Right lobe of liver (tissue), 6 donors: ENCODE measurements around the gene CRYAB. TPM values are rescaled to one million over a fixed set of nuclear protein-coding genes. Genes with fewer than 3 reads are reported as not detected.

Source experiments
- ATAC-seq, 4 donors: fragments of 200-7000 bp; cut with Tn5 transposase; one replicate each; pipeline ENCODE4 v1.9.1; 2020; ENCODE audit warnings: mild to moderate bottlenecking in 4 of 4, moderate library complexity in 4 of 4
- DNase-seq, 3 donors: peaks; one replicate each; pipeline ENCODE4 v3.0.0-alpha.2; 2020
- H3K27ac ChIP-seq, 3 donors: fragments of 200-600 bp; one replicate each; pipeline ENCODE4 v1.8.0; 2022
- H3K27me3 ChIP-seq, 2 donors: fragments of 200-600 bp; one replicate each; pipeline ENCODE4 v1.8.0; 2022
- H3K36me3 ChIP-seq, 4 donors: fragments of 200-600 bp; sonication (generic) in 1 of 4; one replicate each; pipeline versions ENCODE4 v1.5.1 to v1.8.0; 2017 to 2022; ENCODE audit warnings: control low read depth in 1 of 4
- H3K4me1 ChIP-seq, 4 donors: fragments of 200-600 bp; sonication (generic) in 1 of 4; one replicate each; pipeline versions ENCODE4 v1.5.1 to v1.8.0; 2017 to 2022; ENCODE audit warnings: control low read depth in 1 of 4
- H3K4me3 ChIP-seq, 3 donors: fragments of 200-600 bp; one replicate each; pipeline ENCODE4 v1.8.0; 2022
- H3K9me3 ChIP-seq, 4 donors: fragments of 200-600 bp; sonication (generic) in 1 of 4; one replicate each; pipeline versions ENCODE4 v1.5.1 to v1.8.0; 2017 to 2022; ENCODE audit warnings: control low read depth in 1 of 4
- POLR2A ChIP-seq: fragments of 450-650 bp; IDR thresholded peaks from one replicate; pipeline ENCODE4 v1.6.1; 2017; ENCODE audit warnings: antibody characterized with exemption, mild to moderate bottlenecking
- whole genome bisulfite sequencing: methylation state at CpG from one replicate; pipeline ENCODE4 v1.1.6; 2018; ENCODE audit warnings: low coverage, low lambda C conversion rate; ENCODE audit not compliant: insufficient coverage; ENCODE audit errors: missing lambda C conversion rate; 5-methylcytosine and 5-hydroxymethylcytosine counted together
- intact Hi-C, 2 donors: fragments of 100-400 bp; cut with DNase I; formaldehyde crosslinking; loops; one replicate each; pipeline versions ENCODE4 v1.11.2 to v1.14.1; 2022
- total RNA-seq, 6 experiments: library from RNA; depleted of rRNA in 2 of 6; stranded (reverse); fragments of >200 nt in 2 of 6; fragmentation: NEBNext Ultra II Directional in 3 of 6; extraction: Animal tissue kit (Norgen Biotek cat#: 25700) in 3 of 6; gene quantifications; one replicate each; pipeline versions ENCODE4 v1.1.0 to v1.2.4, GENCODE V29; 2016 to 2023
- TF ChIP-seq, protein P1 (sequence below), 4 donors: fragments of 200-600 bp in 3 of 4; fragments of 450-650 bp in 1 of 4; IDR thresholded peaks; one replicate each; pipeline versions ENCODE4 v1.5.1 to v1.8.0; 2016 to 2022; ENCODE audit warnings: antibody characterized with exemption in 4 of 4, mild to moderate bottlenecking in 2 of 4
- donor health status: DM: no; HTN: yes; CAD: no.
- donor health status: DM: no; HTN: no; CAD: no.
- donor health status: DM: no; HTN: no; CAD: no.
- donor health status: DM: no; HTN: yes; CAD: no.
- donor health status: DM: no; HTN: yes; CAD: no.

CRYAB gene
- total RNA-seq, 6 experiments from 2014 or later, result 3.6 to 10.5 (median 6.7) TPM

DNA sequence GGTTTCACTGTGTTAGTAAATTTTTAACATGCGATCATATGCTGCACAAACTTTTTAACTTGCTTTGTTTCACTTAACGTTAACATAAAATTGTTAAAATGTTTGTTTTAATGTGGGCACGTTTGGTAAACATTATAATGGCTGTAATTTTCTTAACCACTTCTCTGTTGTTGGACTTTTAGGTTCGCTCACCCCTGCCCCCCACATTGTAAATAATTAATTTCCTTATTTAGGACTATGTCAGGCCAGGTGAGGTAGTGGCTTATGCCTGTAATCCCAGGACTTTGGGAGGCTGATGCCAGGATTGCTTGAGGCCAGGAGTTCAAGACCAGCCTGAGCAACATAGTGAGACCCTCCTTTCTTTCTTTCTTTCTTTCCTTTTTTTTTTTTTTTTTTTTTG lies 18.9 kb upstream of the CRYAB start:
- Histone ChIP-seq H3K4me1 (peaks cover 0 to 44% (median 14%) of the 10 kb centered on the region in 4 donors), H3K27ac (peak overlapping the region in 1 of 3 donors; percentile 92), H3K27me3 (no peaks in the 10 kb centered on the region), H3K9me3 (no peaks in the 10 kb centered on the region), H3K36me3 (no peaks in the 10 kb centered on the region), H3K4me3 (no peak overlapping the region)
- ATAC-seq, result no peak
- DNase-seq, result no peak
- no peak for TF ChIP-seq POLR2A
- TF ChIP-seq, protein P1, sequence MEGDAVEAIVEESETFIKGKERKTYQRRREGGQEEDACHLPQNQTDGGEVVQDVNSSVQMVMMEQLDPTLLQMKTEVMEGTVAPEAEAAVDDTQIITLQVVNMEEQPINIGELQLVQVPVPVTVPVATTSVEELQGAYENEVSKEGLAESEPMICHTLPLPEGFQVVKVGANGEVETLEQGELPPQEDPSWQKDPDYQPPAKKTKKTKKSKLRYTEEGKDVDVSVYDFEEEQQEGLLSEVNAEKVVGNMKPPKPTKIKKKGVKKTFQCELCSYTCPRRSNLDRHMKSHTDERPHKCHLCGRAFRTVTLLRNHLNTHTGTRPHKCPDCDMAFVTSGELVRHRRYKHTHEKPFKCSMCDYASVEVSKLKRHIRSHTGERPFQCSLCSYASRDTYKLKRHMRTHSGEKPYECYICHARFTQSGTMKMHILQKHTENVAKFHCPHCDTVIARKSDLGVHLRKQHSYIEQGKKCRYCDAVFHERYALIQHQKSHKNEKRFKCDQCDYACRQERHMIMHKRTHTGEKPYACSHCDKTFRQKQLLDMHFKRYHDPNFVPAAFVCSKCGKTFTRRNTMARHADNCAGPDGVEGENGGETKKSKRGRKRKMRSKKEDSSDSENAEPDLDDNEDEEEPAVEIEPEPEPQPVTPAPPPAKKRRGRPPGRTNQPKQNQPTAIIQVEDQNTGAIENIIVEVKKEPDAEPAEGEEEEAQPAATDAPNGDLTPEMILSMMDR (IDR thresholded peaks at IDR 0.05), result no peak
- 23% methylated on average over 4 of the region's 4 CpGs for WGBS
- intact Hi-C loops, result loop anchor here in 1 of 2 donors (10.0 kb wide), 1 partner anchor 54 kb away; no protein-coding TSS in a partner anchor

DNA sequence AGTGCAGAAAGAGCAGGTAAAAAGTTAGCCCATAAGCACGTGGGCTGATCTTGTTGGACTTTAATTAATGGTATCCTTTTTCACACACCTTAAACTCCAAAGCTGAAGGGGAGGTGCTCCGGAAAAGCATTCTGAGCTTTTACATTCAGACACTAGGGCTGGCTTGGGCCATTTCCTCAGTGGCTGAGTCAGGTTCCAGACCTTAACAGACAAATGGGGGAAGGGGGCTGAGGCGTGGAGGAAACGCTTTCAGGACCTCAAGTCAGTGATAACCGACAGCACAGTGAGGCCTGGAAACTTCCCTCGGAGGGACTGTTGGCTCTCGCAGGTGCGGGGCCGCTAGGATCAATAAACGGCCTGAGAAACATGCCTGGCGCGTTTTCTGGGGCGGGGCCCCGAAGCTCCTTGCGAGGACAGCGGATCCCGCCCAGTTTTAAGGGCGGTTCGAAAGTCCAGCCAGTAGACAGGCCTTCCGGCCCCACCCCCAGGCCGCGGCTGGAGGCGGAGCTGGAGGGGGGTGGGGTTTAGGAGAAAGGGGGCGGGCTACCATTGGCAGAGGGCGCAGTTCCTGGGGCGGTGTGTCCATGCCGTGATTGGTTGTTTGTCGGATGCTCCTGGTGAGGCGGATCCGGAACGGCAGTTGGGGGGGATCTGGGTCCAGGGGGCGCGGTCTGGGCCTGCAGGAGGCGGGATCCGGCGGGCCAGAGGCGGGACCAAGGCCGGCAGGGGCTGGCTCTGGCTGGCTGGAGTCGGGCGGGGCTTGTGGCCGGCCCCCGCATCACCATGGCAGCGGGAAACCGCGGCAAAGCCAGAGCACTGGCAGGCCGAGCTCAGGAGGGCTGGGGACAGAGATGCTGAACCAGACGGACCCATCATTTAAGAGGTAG lies 15.2 kb upstream of the CRYAB start:
- peak; percentile 29 for TF ChIP-seq POLR2A
- TF ChIP-seq, protein P1 (IDR thresholded peaks at IDR 0.05), result no peak
- ATAC-seq (peak; percentile 89 to 97 (median 91)), DNase-seq (peak; percentile 98)
- no peaks in the 10 kb centered on the region for H3K36me3 ChIP-seq
- H3K27me3 ChIP-seq, result no peaks in the 10 kb centered on the region
- H3K4me1 ChIP-seq, result peaks cover 0 to 61% (median 9%) of the 10 kb centered on the region in 4 donors
- intact Hi-C loops, result no loop called here
- H3K9me3 ChIP-seq, result no peaks in the 10 kb centered on the region
- peak overlapping the region; percentile 70 to 84 (median 77) for H3K27ac ChIP-seq
- 0% methylated on average over 16 of the region's 47 CpGs for WGBS
- H3K4me3 ChIP-seq, result peak overlapping the region; percentile 2 to 29 (median 14)

DNA sequence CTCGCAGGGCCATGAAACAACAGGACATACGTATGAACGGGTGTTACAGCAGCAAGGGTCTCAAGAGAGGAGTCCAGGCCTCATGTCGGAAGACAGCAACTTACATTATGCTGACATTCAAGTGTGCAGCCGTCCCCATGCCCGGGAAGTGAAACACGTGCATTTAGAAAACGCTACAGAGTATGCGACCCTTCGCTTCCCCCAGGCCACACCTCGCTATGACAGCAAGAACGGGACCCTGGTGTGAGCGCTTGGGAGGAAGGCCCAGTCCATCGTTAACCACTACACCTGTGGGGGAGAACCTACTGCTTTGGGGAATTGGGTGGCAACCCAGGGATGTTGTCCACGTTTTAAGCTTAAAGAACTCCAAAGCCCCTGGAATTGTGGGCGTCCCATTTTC lies 14.4 kb upstream of the CRYAB start:
- no peak for DNase-seq
- intact Hi-C loops, result no loop called here

DNA sequence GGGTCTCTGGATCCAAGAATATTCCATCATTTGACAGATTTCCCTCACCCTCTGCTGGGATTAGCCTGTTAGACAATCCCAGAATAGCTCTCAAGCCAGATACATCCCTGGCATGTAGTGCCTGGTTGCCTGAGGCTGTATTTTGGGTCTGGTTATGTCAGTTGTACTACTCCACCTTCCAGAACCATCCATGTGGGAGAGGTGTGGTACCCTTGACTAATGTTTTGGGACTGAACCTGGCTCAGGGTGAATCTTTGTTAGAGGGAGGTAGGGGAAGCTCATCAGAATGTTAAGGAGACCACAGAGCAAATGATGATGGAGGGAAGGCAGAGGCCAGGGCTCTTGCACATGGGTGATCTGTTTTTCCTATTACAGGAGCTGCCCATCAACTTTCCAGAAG lies 12.4 kb upstream of the CRYAB start:
- Histone ChIP-seq H3K27me3 (no peaks in the 10 kb centered on the region), H3K36me3 (no peaks in the 10 kb centered on the region), H3K27ac (peak overlapping the region in 2 of 3 donors; percentile 35 to 84), H3K9me3 (no peaks in the 10 kb centered on the region), H3K4me3 (no peak overlapping the region), H3K4me1 (peaks cover 0 to 57% (median 9%) of the 10 kb centered on the region in 4 donors)
- ATAC-seq, result no peak
- no peak for TF ChIP-seq POLR2A
- TF ChIP-seq, protein P1 (IDR thresholded peaks at IDR 0.05), result no peak
- no peak for DNase-seq
- intact Hi-C loops, result no loop called here

More for the DNA sequence above, 14.4 kb upstream of the CRYAB start:
- Histone ChIP-seq H3K27ac (peak overlapping the region in 2 of 3 donors; percentile 70 to 84), H3K4me1 (peaks cover 0 to 60% (median 9%) of the 10 kb centered on the region in 4 donors), H3K4me3 (no peak overlapping the region), H3K36me3 (no peaks in the 10 kb centered on the region), H3K9me3 (no peaks in the 10 kb centered on the region), H3K27me3 (no peaks in the 10 kb centered on the region)
- no peak for ATAC-seq
- 90% methylated on average over 2 of the region's 16 CpGs for WGBS
- TF ChIP-seq POLR2A, result no peak
- TF ChIP-seq, protein P1 (IDR thresholded peaks at IDR 0.05), result no peak
